GM18868 (cell line): ENCODE data around the gene FOSL2.

Source experiments
- ATAC-seq: cut with Tn5 transposase; IDR thresholded peaks from one replicate; pipeline ENCODE4 v1.9.1; 2021; ENCODE audit warnings: mild to moderate bottlenecking, moderate library complexity; ENCODE audit not compliant: unreplicated experiment

The FOSL2 gene

GRCh38 chr2:28356095-28356911 lies 36.4 kb upstream of the FOSL2 start:
- ATAC-seq = no peak

GRCh38 chr2:28357055-28357454 lies 35.6 kb upstream of the FOSL2 start:
- no peak for ATAC-seq

- no peak for ATAC-seq
Observed at GRCh38 chr2:28357948-28358667, 34.5 kb upstream of the FOSL2 start.

- ATAC-seq = no peak
Observed at GRCh38 chr2:28358668-28359201, 33.9 kb upstream of the FOSL2 start.

DNA sequence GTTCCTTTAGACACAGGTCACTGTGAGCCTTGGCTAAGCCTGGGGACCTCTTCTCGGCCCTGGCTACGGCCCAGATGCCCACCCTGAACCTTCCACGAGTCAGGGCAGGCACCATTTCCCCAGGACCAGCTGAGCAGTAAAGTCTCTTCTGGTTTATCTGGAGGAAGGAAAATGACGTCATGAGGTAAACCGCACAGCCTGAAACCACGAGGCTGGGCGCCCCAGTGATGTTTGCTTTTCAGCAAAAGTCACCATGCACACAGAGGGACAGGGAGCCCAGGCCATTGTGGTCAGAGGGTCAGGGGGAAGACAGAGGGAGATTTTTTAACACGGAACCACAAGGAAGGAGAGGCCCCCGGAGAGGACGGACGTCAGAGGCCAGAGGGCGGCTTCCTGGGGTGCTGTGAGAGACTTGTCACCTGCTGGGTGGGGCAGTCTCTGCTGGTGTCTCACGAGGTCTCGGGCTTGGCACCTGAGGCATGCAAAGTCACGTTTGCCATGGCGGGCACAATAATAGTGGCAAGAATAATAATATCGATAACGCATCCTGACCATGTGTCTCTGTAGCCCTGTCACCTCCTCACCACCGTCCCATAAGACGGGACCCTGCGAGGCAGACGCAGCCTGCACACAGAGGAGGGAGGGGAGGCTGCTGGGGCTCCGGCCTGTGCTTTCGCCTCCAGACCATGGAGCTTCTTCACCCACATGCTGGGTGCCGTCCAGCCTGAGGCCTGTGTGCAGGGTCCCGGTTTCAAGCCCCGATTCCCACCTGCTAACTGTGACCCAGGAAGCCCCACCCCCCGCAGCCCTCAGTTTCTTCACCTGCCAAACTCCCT lies 33.2 kb upstream of the FOSL2 start:
- ATAC-seq = peak; percentile 75

DNA sequence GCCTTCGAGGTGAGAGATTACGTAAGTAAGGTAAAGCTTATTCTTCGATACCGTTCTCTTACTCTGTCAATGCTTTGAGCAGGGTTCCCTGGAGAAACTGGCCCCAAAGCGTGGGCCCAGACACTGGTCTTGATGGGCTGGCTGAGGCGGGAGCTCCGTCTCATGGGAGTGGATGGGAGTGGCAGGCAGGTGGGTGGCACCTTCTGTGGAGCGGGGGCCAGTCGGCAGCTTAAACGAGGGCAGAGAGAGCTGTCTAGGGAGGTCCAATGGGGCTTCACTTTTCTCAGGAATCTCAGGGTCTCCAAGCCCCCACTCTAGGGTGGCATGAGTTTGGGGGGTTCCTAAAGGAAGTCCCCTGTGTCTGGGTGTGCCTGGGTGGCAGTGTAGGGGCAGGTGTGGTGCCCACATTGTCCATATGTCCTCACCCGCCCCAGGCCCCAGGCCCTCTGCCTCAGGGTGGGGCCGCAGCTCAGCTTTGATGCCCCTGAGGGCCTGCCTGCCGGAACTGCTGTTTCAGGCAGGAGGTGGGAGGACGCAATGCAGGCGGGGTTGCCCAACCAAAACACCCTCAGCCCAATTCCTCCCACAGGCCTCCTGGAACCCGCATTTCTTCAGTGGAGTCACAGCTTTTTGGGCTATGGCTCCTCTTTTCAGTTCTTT lies 32.5 kb upstream of the FOSL2 start:
- ATAC-seq = no peak

DNA sequence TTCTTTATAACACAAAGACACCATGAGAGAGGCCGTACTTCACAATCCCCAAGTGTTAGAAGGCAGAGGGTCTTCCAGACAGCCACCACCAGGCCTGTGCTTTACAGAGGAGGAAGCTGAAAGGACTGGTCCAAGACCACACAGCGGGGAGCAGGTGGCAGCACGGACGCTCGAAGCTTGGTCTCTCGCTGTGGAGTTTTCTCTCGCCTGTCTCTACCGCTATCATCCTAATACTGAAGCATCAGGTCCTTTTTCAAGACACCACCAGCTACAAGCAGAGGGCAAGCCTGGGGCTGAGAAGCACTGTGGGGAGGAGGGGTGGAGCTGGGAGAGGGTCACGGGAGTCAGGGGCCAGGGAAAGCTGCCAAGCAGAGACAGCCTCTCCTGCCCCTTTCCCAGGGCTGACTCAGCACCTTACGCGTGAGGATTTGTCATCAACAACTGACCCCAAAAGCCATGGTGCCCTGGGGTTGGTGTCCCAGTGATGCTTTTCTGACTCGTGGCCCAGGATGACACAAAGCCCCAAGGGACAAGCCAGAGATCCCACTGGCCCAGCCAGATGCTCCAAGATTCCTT lies 31.9 kb upstream of the FOSL2 start:
- no peak for ATAC-seq

- no peak for ATAC-seq
Observed at GRCh38 chr2:28361991-28362710, 30.5 kb upstream of the FOSL2 start.

- ATAC-seq = no peak
Observed at GRCh38 chr2:28362991-28363521, 29.6 kb upstream of the FOSL2 start.

DNA sequence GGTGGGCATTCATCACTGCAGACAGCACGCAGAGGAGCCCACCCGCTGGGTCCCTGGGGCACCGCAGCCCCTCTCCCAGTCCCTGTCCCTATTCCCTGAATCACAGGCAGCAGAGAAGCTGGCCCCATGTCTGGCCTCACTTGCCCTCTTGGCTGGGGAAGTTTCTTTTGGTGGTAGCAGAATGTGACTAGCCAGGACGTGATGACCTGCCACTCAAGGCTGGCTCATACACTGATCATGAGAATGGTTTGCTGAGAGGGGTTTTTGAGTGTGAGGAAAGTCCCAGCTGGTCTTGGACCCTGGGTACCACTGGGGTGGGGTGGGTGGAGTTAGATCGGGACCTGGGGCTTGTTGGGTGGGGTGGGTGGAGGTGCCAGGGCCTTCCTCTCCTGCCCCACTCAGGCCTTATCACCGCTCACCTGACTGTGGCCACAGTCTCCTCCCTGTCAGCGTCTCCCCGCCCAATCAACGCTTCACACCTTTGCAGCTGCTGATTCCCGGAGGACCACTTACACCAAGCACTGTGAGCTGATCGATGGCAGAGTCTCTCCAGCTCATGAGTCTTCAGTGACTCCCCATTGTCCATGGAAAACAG lies 28.9 kb upstream of the FOSL2 start:
- ATAC-seq = no peak

DNA sequence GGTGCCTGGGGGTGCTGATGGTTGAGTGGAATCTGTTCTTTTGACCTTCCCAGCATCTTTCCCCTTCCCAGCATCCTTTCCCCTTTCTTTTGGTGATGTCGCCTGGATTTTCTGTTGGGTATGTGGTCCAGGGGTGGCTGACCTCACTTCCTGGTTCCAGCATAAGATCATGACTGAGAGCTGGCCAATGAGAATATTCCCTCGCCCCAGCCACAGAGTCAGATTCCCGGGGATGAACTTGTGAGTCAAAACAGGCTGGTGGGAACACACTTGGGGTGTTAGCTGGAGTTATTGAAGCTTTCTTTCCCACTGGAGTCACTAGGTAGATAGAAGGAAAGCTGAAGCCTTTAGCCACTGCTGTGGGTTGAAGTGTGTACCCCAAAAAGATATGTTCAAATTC lies 28.0 kb upstream of the FOSL2 start:
- ATAC-seq = no peak

DNA sequence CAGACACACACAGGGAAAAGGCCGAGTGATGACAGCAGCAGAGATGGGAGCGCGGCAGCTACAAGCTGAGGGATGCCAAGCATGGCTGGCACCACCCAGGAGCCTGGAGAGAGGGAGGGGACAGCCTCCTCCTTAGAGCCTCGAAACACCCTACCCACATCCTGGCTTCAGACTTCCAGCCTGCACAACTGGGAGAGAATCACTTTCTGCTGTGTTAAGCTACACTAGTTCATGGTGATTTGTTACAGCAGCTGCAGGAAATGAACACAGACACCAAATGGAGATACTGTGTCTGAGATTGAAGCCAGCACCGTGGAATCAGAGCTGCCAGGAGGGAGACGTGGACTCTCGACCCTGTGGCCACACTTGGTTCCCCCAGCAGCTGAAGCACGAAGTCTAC lies 27.5 kb upstream of the FOSL2 start:
- ATAC-seq = no peak

DNA sequence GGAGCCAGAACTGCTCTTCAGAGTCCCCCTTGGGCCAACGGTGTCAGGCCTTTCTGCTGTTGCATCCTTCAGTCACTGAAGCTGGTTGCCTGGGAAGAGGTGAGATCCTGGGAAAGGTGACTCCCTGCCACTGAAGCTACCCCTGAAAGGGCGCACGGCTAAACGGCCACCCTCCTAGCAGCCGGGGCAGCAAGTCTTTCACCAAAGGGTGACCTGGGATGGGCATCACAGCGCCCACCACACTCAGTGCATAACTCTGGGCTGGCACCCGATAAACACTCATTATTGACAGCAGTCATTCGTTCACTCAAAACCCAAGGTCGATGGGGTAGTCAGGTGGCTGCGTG lies 26.5 kb upstream of the FOSL2 start:
- ATAC-seq = no peak

DNA sequence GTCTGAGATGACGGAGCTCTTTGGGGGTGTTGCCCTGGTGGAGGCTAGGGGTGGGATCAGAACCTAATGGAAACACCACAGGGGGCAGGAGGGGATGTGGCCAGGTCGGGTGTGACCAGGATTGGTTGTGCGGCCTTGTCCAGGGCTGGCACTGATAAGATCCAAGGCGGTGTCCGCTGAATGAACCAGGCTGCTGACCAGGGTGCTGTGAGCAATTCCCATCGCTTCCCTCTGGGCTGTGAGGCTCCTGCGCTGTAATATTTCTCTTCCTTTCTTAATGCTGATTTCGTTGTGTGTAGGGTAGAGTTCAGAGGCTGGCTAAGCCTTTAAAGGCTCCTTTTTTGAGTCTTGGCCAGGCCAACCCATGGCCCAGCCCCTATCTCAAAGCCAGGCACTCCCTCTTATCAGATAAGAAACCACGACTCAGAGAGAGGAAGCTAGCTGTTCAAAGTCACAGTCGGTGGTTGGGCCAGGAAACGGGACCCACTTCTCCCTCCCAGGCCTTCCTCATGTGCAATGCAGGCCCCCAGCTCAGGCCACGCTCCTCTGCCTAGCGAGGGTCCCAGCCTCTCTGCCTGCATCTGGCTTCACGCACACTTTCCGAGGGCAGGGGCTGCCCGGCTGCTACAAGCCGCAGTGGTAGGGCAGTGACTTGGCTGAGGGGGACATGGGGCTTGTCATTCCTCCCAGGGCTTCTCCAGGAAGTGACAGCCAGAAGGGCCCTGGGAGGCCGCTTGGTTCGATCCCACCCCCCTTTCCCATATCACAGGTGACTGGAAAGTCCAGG lies 26.0 kb upstream of the FOSL2 start:
- no peak for ATAC-seq

DNA sequence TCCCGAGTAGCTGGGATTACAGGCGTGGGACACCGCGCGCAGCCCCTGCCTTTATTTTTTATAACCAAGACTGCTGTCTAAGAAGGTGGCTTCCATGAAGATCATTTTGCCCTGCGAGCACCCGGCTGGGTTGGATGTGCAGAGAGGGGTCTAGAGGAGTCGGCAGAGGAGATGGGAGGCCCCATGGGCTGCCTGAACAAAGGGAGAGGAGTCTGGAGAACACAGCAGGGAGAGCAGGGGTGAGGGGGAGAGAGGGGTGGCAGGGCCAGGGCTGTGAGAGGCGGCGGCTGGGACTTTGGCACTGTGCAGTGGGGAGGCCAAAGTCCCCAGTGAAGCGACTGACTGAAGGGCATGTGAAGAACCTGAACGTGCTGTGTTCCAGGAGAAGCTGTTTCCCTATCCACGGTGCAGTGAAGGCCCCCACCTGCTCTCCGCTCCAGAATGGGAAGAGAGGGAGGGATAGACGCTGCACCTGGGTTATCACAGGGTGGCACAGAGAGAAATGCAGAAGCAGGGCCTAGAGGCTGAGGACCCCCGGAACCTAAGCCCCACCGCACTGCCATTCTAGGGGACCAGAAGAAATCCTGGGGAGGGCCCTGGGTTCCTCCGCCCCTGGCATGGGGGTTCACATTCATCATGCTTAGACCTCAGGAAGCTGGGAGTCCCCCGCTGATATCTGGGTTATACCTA lies 24.8 kb upstream of the FOSL2 start:
- ATAC-seq = no peak

DNA sequence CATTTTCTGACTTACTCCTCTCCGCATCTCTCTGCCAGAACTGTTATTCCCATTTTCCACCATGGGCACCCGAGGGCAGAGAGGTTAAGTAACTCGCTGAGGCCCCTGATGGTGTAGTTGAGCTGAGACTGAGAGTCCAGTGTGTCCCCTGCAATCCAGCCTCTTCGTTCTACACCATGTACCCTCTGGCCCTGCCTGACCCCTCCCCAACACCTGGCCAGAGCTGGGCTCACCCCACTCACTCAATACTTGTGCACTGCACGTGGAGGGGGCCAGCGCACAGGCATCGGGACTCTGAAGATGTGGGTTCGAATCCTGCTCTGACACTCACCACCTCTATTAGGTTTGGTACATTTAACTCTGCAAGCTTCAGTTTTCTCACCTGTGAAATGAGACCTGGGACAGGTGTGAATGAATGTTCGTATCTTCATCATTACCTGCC lies 24.3 kb upstream of the FOSL2 start:
- no peak for ATAC-seq

- no peak for ATAC-seq
Observed at GRCh38 chr2:28369358-28369757, 23.3 kb upstream of the FOSL2 start.

- no peak for ATAC-seq
Observed at GRCh38 chr2:28370354-28370753, 22.3 kb upstream of the FOSL2 start.
